GM21528 (cell line): Measurements from ENCODE around the gene CPZ.

Source experiments
- ATAC-seq: cut with Tn5 transposase; IDR thresholded peaks from one replicate; pipeline ENCODE4 v1.9.1; 2021; ENCODE audit warnings: mild to moderate bottlenecking, moderate library complexity; ENCODE audit not compliant: unreplicated experiment, low FRiP score

Gene CPZ

DNA sequence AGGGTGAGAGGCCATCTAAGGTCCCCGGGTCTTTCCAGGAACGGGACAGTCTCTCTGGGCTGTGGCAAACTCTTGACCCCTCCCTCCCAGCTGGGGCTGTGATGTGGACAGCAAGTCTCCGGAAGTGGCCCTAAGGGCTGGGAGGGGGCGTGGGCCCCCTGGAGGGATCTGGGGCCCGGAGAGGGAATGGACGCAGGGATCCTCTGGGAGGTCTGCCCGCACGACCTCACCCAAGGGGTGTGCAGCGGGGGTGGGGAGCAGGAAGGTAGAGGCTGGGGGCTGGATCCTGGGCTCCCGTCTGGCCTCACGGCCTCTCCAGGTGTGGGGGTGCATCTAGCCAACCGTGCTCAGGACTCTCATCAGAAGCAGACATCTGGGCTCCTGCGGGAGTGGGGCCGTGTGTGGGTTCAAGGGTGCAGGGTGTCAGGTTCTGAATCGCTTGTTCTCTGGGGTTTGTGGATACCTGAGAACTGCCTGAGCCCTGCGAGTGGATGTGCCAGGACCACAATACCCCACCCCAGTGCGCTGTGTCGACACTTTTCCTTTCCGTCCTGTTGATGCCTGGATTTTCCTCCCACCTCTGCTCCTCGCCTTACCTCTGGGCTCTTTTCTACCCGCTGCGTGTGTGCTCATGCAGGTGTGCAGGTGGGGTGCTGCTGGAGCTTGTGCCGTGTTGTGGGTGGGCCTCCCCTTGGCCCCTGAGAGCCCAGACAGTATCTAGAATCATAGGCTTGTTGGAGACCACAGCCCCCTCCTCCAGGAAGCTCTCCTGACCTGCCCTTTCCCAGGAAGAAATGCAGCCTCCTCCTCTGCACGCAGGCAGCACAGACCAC is 915 bp downstream of the CPZ start:
- no peak for ATAC-seq

DNA sequence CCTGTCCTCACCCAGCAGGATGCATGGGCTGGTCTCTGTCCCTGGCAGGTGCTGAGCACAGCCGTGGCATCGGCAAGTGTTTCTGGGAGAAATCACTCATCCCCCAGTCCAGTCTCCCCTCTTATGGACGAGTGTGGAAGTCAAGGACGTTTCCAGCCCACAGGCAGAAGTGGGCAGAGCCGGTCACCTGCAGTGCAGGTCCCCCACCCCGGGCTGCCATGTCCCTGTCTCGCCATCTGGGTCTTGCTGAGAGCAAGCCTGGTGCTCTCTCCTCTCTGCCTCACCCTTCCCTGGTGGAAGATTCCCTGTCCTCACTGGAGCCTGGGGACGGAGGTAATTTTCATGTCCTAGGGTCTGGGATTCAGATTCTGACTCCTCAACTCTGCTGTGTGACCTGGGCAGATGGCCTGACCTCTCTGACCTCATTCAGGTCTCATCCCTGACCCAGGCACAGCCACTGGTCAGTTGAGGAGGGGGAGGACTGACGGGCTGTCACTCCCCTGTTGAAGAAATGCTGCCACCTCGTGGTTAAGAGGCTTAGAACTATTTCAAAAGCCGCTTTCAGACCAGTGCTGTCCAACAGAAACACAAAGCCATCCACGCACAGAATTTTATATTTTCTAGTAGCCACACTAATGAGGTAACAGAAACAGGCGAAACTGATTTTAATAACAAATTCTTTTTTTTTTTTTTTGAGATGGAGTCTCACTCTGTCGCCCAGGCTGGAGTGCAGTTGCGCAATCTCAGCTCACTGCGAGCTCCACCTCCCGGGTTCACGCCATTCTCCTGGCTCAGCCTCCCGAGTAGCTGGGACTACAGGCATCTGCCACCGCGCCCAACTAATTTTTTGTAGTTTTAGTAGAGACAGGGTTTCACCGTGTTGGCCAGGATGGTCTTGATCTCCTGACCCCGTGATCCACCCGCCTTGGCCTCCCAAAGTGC is 1.8 kb downstream of the CPZ start:
- ATAC-seq, result no peak

DNA sequence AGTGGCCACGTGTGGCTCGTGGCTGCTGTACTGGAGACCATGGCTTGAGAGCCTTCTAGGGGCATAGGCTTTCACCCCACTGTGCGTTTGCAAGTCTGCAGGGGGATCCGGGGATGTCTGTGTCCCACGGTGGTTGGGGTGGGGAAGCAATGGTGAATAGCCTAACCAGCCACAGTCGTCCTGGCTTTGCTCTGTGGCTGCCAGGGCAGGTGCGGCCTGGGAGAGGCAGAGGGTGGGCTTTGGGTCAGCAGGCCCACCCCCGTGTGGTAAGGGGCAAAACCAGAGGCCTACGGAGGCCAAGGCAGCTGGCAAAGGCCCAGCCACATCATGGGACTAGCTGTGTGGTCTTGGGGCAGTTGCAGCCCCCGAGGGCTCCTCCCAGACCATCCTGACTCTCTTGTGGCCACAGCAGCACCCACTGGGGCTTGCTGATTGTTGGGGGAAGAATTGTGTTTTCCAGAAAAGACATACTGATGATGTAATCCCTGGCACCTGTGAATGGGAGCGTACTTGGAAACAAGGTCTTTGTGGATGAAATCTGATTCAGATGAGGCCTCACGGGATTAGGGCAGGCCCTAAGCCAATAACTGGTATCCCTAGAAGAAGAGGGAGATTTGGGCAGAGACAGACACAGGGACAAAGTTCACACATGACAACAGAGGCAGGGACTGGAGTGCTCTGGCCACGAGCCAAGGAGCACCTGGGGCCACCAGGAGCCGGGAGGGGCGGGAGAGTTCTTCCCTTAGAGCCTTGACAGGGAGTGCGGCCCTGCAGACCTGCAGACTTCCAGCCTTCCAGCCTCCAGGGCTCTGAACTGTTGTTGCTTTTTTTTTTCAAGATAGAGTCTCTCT is 2.9 kb downstream of the CPZ start:
- no peak for ATAC-seq

DNA sequence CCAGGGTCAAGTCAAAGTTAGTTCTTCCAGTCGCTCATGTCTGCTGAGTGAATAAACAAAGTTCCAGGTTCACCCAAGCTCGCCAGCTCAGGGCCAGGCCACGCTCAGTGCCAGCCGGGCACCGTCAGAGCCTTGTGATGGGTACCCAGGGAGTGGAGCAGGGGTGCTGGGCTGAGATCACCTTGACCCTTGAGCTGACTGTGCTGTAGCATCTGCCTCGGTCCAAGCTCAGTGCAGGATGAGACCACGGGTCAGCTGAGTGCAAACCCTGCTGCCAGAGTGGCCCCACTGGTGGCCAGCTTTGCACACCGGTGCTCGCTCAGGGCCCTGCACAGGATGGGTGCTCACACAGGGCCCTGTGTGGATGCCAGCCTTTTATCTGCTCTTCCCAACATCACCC is 4.3 kb downstream of the CPZ start:
- ATAC-seq, result no peak

DNA sequence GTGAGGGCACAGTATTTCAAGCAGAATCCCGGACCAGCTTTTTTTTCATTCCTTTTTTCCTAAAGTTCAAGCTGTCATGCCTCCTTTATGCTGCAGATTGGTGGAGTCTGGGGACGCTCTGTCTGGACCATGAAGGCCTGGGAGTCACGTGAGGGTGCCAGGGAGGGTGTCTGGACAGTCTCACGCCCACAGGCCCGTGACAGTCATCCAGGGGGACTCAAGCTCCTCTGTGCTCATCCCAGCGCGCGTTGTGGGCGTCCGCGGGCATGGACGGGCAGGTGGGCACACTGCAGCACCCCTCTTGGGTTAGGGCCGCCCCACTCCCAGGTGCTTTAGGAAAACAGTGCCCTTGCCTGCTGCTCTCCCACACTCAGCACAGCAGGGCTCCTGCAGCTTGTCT is 4.8 kb downstream of the CPZ start:
- ATAC-seq, result no peak

DNA sequence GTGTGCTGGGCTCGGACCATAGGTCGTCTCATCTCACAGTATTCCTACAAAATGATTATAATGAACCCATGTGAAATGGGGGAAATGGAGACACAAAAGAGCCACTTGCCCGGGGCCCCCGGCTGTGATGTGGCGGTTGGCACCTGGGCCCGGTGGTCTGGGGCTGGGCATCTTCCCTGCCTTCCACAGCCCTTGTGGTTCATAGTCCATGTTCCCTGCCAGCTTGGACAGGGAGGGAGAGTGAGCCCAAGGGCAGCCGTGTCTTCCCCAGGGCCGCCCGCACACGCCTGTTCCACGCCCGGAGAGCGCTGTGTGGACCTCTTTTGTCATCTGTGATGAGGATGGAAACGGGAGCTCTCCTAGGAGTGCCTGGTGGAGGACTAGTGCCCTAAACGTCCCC is 5.2 kb downstream of the CPZ start:
- no peak for ATAC-seq

DNA sequence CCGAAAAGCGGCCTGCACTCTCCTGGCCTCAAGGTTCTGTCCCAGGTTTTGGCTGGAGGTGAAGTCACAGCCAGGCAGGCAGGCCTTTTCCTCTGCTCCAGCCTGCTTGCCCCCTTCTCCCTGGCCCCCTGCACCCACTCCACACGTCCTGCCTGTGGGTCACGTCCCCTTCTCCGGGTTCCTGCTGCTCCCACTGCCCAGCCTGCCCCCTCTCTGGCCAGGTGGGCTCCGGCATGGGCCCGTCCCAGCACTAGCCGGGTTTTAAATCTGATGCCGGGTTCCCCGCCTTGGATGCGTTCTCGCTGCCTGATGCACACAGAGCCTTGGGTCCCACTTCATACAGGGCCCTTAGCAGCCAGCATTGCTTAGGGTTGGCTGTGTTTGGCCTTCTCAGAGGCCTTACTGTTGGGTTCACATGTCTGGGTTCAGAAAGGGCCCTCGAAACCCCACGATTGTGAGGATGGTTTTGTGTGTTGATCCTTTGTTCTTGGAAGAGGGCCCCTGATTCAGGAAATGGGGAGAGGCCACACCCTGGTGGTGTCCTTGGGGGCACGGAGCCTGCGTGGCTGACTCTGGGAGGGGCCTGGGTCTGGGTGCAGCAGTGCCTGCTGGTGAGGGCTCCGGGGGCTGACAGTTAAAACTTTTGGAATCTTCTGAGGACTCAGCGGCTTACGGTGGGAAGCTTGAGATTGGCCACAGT is 6.0 kb downstream of the CPZ start:
- ATAC-seq, result no peak

DNA sequence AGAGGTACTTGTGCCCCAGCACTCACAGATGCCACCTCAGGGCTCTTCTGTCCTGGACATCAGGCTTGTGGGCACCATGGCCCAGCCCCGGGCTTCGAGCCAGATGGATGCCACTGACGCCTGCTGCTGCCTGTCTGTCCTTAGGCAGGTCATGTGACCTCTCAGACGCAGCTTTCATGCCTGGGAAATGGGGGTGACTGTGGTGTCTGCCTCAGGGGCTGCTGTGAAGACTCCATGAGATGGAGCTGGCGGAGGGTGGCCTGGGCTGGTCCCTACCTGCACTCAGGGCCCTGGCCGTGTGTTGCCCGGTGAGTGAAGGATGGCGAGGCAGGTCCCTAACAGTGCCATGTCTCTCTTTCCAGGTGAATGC is 6.5 kb downstream of the CPZ start:
- no peak for ATAC-seq

DNA sequence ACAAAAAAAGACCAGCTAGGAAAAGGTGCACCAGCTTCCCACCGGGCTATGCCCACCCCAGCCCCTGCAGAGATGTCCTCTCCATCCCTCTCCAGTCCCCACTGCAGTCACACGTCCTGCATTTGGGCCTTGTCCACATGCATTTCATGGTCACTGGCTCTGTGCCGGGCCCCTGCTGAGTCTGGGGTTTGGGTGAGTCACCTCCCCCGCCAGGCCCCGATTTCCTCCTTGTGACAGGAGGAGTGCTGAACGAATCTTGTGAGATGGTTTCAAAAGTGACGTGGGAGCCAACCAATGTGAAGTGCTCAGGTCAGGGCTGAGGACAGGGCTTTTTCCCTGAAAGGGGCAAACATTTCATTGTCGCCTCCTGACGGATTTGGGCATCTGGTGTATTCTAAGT is 7.1 kb downstream of the CPZ start:
- ATAC-seq, result no peak

DNA sequence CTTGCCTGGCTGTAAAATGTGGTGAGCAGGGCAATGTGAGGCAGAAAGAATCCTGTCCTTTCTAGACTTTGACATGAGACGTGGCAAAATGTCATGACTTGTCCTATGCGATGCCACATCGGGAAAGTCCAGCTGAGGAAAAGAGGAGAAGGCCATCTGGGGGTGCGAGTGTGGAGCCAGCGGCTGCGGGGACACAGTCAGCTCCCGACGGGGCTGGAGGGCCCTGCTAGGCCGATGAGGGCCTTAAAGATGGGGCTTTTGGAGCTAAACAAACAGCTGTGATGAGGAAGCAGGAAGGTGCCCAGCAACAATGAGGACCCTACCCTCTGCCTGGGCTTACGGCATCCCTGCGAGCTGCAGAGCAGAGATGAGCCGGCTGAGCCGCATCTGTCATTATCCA is 7.7 kb downstream of the CPZ start:
- ATAC-seq, result no peak

DNA sequence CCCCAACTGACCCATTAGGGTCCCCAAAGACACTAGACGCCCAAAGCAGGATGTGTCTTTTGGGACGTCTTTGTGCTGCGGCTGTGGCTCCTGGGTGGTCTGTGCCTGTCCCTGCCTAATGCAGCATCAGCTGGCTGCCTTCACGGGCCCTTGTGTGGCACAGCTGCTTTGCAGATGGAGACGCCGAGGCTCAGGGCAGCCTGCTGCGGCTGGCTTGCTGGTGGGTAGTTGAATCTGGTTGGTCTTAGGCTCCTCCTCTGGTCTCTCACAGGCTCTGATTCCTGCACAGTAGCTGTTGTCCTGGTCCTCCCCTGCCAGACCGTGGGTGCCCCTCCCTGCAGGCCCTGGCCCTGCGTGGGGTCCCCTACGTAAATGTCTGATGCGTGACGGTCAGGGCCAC is 8.1 kb downstream of the CPZ start:
- ATAC-seq, result no peak

DNA sequence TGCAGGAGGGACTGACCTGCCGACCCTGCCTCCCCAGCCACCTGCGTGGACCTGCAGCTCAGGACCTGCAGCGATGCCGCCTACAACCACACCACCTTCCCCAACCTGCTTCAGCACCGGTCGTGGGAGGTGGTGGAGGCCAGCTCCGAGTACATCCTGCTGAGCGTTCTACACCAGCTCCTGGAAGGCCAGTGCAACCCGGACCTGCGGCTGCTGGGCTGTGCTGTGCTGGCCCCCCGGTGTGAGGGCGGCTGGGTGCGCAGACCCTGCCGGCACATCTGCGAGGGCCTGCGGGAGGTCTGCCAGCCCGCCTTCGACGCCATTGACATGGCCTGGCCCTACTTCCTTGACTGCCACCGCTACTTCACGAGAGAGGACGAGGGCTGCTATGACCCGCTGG is 8.5 kb downstream of the CPZ start:
- ATAC-seq, result no peak

DNA sequence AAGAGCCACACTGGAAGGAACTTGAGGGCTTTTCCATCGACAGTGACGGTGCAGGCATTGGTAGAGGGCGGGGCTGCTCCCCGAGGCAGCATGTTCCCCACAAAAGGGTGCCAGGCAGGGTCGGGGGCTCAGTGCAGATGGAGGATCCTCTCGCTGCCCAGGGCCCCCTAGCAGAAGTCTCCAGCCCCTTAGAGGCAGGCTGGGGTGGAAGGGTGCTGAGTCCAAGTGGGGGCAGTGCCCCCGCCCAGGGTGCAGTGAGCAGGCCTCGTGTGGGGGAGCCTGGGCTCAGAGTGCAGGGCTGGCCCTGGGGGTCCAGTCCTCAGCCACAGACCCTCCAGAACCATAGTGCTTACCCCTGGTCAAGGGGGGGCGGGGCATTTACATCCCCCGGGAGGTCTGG is 9.0 kb downstream of the CPZ start:
- no peak for ATAC-seq

DNA sequence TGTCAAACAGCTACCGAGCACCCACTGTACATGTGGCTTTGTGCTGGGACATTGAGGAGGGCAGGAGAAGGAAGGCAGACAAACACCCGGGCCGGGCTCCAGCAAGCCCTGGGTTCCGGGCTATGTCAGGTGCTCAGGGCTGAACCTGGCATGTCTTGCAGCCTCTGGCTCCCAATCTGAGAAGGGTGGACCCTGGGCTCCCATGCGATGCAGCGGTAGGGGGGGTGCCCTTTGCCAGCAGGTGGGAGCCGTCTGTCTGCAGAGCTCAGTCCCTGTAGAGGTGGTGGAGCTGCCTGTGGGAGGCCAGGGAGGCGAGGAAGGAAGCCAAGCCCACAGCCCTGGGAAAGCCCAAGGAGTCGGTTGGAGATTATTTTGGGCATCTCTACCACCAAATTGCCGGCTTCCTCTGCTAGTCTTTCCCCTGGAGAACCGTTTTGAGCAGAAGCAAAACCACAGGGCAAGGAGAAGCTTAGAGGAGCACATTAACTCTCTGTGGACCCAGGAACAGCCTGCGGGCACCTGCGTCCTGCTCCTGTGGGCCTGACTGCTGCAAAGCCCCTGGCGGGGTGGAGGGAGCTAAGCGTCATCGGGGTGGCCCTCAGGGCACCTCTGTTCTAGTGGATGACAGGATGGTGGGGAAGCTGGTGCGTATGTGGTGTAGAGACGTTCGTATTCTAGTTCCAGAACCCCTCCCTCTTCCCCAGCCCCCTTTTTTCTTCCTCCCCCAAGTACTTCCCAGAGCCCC is 10.3 kb downstream of the CPZ start:
- no peak for ATAC-seq

DNA sequence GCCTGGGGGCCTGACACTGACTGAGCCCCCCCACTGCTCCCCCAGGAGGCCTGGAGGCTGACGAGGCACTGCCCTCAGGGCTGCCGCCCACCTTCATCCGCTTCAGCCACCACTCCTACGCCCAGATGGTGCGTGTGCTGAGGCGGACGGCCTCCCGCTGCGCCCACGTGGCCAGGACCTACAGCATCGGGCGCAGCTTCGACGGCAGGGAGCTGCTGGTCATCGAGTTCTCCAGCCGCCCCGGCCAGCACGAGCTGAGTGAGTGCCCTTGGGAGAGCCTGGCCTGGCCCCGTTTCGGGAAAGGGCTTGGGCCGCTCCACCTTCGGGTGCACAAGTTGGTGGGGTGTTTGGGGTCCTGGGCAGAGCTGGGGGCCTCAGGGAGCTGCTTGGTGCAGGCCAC is 11.4 kb downstream of the CPZ start:
- ATAC-seq, result no peak

DNA sequence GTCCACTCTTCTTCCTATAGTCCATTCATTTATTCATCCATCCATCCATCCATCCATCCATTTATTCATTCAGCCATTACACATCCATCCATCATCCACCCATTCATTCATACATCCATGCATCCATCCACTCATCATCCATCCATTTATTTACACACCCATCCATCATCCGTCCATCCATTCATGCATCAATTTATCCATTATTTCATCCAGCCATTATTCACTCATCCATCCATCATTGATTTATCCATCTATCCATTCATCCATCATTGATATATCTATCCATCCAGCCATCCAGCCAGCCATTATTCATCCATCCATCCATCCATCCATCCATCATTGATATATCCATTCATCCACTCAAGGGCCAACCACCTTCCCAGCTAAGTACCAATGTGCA is 12.7 kb downstream of the CPZ start:
- no peak for ATAC-seq

DNA sequence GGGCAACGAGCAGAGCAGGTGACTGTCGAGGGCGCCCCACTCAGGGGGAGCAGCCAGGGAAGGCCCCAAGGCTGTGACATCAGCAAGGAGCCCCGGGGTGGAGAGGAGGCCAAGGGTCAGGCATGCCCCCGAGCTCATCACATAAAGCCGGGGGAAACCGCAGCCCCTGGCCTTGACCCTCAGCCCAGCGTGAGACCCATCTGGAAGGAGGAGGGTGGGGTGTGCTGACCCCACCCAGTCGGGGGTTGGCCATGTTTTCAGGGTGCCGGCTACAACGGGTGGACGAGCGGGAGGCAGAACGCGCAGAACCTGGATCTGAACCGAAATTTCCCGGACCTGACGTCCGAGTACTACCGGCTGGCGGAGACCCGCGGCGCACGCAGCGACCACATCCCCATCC is 13.9 kb downstream of the CPZ start:
- no peak for ATAC-seq

DNA sequence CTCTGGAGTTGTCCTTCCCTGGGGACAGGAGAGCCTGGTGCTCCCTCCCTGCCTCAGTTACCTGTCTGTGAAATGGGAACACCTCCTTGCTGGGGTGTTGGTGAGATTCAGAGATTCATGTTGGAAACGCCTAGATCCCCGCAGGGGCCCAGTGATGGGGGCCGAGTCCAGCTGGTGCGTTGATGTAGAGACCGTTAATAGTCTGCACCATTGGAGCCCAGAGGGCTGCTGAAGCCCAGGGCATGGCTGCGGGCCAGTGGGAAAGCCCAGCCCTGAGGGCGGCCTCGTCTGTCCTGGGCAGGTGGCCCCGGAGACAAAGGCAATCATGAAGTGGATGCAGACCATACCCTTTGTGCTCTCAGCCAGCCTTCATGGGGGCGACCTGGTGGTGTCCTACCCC is 14.4 kb downstream of the CPZ start:
- ATAC-seq, result no peak

DNA sequence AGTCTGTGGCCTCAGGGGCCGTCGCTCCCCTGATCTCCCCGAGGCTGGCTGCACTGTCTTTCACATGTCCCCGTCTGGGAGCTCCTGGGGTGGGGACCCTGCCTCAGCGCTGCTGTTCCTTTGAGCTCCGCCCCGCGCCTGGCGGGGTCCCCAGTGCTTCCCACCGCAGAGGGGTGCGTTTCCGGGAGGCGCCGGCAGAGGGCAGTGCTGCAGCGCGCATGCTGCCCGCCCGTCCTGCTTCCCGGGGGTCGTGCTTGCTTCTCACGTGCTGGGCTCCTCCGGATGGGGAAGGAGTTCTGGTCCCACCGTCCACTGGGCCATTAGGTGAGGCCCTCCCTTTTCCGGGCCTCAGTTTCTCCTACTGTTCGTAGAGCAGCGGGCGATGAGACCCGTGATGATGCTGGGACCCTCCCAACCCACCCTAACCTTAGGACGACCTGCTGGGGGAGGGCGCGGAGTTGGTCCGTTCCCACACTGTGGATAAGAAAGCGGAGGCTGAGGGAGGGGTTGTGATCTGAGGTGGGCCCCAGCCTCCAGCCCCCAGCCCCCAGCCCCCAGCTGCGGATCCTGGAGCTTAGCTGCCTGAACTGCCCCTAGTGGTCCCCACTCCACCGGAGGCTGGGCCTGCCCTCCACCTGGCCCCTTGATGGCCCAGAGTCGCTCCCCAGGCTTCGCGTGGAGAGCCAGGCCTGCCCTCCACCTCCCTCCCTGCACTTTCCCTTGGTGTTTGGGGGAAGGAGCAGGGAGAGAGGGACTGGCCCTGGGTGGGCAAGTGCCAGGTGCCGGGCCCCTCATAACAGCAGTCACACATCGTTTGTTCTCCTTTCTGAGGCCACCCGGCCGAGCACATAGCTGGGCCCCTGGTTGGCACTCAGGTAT is 15.3 kb downstream of the CPZ start:
- ATAC-seq, result no peak
